Muscle layer of colon (tissue), 2 donors: ENCODE measurements around the gene UGT1A6.

ENCODE experiments used
- H3K27ac ChIP-seq: one replicate; pipeline ENCODE4 v1.7.0; 2013; ENCODE audit warnings: low read depth, mild to moderate bottlenecking, low read length, moderate library complexity
- H3K27me3 ChIP-seq, 2 donors: one replicate each; pipeline ENCODE4 v1.7.0; 2013; ENCODE audit warnings: low read length in 2 of 2, mild to moderate bottlenecking in 2 of 2; ENCODE audit not compliant: insufficient read depth in 2 of 2, control insufficient read depth in 1 of 2
- H3K36me3 ChIP-seq: one replicate; pipeline ENCODE4 v1.7.0; 2013; ENCODE audit warnings: mild to moderate bottlenecking, low read length; ENCODE audit not compliant: insufficient read depth
- H3K4me1 ChIP-seq: one replicate; pipeline ENCODE4 v1.7.0; 2013; ENCODE audit warnings: mild to moderate bottlenecking, low read length; ENCODE audit not compliant: insufficient read depth
- H3K4me3 ChIP-seq, 2 donors: one replicate each; pipeline ENCODE4 v1.7.0; 2013; ENCODE audit warnings: low read length in 2 of 2, low read depth in 1 of 2, mild to moderate bottlenecking in 1 of 2, moderate library complexity in 1 of 2
- H3K9ac ChIP-seq: one replicate; pipeline ENCODE4 v1.7.0; 2013; ENCODE audit warnings: low read length
- H3K9me3 ChIP-seq: one replicate; pipeline ENCODE4 v1.7.0; 2013; ENCODE audit warnings: mild to moderate bottlenecking, low read length
- donor health status: abdominal sarcoma.
- donor health status: Adenocarcinoma of cecum.

The UGT1A6 gene

DNA sequence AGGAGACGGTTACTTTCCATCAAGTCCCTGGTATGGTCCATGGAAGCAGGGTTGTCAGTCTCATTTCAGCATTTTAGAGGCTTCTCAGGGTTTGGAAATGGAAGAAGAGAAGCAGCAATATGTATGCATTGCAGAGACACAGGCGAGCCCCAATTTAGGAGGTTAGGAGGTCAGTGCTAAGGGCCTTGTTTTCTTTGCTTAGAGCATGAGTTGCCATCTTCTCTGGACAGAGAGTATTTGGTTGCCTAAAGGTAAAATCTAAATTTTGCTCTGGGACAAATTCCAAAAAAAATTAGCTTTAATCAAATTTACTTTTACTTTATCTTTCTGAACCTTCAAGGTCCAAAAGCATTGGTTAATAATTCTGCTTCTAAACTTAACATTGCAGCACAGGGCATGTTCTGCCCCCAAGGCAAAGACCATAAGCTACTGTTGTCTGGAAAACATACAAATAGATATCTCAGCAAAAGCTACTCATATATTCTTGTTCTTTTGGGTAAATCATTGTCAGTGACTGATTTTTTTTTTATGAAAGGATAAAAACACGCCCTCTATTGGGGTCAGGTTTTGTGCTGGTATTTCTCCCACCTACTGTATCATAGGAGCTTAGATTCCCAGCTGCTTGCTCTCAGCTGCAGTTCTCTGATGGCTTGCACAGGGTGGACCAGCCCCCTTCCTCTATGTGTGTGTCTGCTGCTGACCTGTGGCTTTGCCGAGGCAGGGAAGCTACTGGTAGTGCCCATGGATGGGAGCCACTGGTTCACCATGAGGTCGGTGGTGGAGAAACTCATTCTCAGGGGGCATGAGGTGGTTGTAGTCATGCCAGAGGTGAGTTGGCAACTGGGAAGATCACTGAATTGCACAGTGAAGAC is 21.2 kb upstream of the UGT1A6 start, which contains the start of gene UGT1A9:
Gene UGT1A9, plus strand, starts transcription at position 609 of the 872 bp plus-strand sequence. Its CDS starts 37 bp downstream, at position 646.
- H3K27ac ChIP-seq: no peak within 1 kb of the TSS

GRCh38 chr2:233672886-233673285 is 19.8 kb upstream of the UGT1A6 start:
- H3K9me3 ChIP-seq: no peaks in the 10 kb centered on the region
- no peak overlapping the region for H3K4me3 ChIP-seq
- no peaks in the 10 kb centered on the region for H3K27me3 ChIP-seq
- H3K36me3 ChIP-seq: no peaks in the 10 kb centered on the region
- no peak overlapping the region for H3K9ac ChIP-seq
- H3K27ac ChIP-seq: no peak overlapping the region
- no peaks in the 10 kb centered on the region for H3K4me1 ChIP-seq

More for the DNA sequence above, 21.2 kb upstream of the UGT1A6 start, which contains the start of gene UGT1A9:
- Histone ChIP-seq H3K9ac (no peak within 1 kb of the TSS), H3K27me3 (no peaks in the 10 kb centered on the region), H3K4me1 (no peaks in the 10 kb centered on the region), H3K36me3 (no peaks in the 10 kb centered on the region), H3K4me3 (no peak within 1 kb of the TSS), H3K9me3 (no peaks in the 10 kb centered on the region)

GRCh38 chr2:233673896-233674295 is 18.8 kb upstream of the UGT1A6 start:
- Histone ChIP-seq H3K4me1 (no peaks in the 10 kb centered on the region), H3K36me3 (no peaks in the 10 kb centered on the region), H3K9ac (no peak overlapping the region), H3K27ac (no peak overlapping the region), H3K4me3 (no peak overlapping the region), H3K9me3 (no peaks in the 10 kb centered on the region), H3K27me3 (no peaks in the 10 kb centered on the region)

- Histone ChIP-seq H3K27ac (no peak overlapping the region), H3K27me3 (no peaks in the 10 kb centered on the region), H3K9me3 (no peaks in the 10 kb centered on the region), H3K9ac (no peak overlapping the region), H3K4me3 (no peak overlapping the region), H3K36me3 (no peaks in the 10 kb centered on the region), H3K4me1 (no peaks in the 10 kb centered on the region)
Measured at GRCh38 chr2:233674314-233674713, 18.4 kb upstream of the UGT1A6 start.

DNA sequence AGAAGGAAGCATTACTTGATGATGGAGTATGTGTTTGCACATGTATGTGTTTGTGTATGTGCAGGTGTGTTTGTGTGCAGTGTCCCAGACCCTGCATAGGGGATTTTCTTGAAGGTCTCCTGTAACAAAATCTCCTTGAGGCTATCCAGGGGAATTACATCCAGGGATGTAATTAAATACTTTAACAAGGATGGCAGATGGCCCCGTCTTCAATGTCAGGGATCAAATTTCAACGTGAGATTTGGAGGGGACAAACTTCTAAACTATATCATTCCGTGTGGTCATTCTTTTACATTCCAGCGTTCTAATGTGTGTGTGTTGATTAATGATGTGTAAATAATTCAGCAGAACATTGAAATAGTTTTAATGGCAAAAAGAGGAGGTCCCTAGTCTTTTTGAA is 17.7 kb upstream of the UGT1A6 start:
- Histone ChIP-seq H3K27me3 (no peaks in the 10 kb centered on the region), H3K4me3 (no peak overlapping the region), H3K9me3 (no peaks in the 10 kb centered on the region), H3K27ac (no peak overlapping the region), H3K4me1 (no peaks in the 10 kb centered on the region), H3K36me3 (no peaks in the 10 kb centered on the region), H3K9ac (no peak overlapping the region)

DNA sequence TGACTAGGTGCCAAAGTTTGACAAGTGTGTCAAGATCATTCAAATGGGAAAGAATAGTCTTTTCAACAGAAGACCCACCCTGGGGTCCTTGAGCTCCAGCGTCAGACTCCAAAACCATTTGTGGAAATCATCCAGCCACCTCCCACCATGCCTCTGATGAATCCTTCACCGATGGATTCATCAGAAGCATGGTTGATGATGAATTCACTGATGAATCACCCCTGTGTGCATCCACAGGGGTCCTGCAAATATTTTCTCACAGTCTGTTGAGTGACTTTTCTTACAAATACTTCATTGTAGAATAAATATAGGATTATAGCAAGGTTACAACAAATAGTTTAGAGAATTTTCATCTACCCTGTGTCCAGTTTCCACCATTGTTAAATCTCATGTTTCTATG is 16.6 kb upstream of the UGT1A6 start:
- no peaks in the 10 kb centered on the region for H3K27me3 ChIP-seq

DNA sequence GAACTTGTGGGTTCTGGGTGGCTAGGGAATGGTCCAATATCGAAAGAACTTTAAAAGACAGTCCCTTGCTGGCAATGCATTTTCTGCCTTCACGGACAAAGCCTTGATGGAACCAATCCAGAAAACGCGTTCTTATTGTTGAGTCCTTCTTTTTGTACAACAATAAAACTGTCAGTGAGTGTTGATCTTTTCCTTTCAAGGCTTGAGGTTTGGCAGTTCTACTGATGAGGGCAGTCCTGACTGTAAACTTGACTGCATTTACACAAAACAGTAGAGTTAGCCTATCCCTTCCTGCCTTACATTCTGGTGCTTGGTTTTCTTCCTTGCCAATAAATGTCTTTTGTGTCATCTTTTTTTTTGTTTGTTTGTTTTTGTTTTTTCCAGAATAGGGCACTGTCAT is 13.5 kb upstream of the UGT1A6 start:
- no peak overlapping the region for H3K9ac ChIP-seq
- no peaks in the 10 kb centered on the region for H3K36me3 ChIP-seq
- no peaks in the 10 kb centered on the region for H3K4me1 ChIP-seq
- no peak overlapping the region for H3K4me3 ChIP-seq
- H3K27ac ChIP-seq: no peak overlapping the region
- no peaks in the 10 kb centered on the region for H3K9me3 ChIP-seq
- no peaks in the 10 kb centered on the region for H3K27me3 ChIP-seq

More for the DNA sequence above, 16.6 kb upstream of the UGT1A6 start:
- Histone ChIP-seq H3K9ac (no peak overlapping the region), H3K9me3 (no peaks in the 10 kb centered on the region), H3K36me3 (no peaks in the 10 kb centered on the region), H3K4me3 (no peak overlapping the region), H3K4me1 (no peaks in the 10 kb centered on the region), H3K27ac (no peak overlapping the region)

DNA sequence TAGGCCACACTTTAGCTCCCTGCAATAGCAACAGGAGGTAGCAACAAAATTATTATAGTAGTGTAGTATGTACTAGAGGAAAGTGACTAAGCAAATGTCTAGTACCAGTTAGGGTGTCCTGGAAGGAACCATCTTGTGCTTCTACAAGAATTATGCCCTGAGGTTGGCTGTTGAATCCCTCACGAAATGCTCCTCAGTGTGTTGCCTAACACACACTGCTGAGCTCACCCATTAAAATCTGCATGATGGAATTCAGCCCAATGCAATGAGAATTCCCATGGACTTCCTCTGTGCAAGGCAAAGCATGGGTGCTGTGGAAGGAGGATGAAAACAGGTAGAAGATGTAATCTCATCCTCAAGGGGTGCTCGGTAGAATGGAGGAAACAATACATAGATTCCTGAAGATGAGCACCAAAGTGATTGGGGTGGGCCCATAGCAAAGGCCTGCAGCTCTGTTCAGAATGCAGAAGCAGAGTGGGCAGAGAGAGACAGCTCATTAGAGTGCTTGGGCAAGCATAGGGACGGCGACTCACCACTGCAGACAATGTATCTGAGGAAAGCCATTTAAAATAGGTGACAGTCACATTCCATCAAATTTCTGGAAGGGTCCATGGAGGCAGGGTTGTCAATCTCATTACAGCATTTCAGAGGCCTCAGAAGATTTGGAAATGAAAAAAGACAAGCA is 12.2 kb upstream of the UGT1A6 start:
- Histone ChIP-seq H3K4me3 (no peak overlapping the region), H3K27ac (no peak overlapping the region), H3K9me3 (no peaks in the 10 kb centered on the region), H3K9ac (no peak overlapping the region), H3K4me1 (no peaks in the 10 kb centered on the region), H3K36me3 (no peaks in the 10 kb centered on the region), H3K27me3 (no peaks in the 10 kb centered on the region)

- Histone ChIP-seq H3K4me1 (no peaks in the 10 kb centered on the region), H3K36me3 (no peaks in the 10 kb centered on the region), H3K27ac (no peak within 1 kb of the TSS), H3K9me3 (no peaks in the 10 kb centered on the region), H3K4me3 (no peak within 1 kb of the TSS), H3K9ac (no peak within 1 kb of the TSS), H3K27me3 (no peaks in the 10 kb centered on the region)
Measured at GRCh38 chr2:233681521-233682099, 11.1 kb upstream of the UGT1A6 start, which contains the start of gene UGT1A7. TSS of gene UGT1A7 (plus strand) at chr2:233681901. CDS start at chr2:233681938, 37 bp downstream.

DNA sequence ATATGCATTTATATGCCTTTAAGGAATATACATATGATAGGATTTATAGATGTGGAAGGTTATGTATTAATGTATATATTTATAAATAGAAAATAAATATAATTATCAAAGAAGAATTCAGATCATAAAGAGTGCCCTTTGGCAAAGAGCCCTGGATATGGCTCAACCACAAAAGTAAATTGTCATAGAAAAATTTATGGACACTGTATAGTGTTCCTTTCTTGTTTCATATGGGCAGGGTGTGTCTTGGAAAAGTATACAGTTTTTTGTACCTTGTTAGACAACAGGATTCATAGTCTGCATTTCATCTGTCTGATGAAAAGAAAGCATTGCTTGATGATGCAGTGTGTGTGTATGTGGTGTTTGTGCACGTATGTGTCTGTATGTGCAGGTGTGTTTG is 8.1 kb upstream of the UGT1A6 start:
- Histone ChIP-seq H3K9me3 (no peaks in the 10 kb centered on the region), H3K36me3 (no peaks in the 10 kb centered on the region), H3K27me3 (no peaks in the 10 kb centered on the region), H3K4me1 (no peaks in the 10 kb centered on the region), H3K9ac (no peak overlapping the region), H3K27ac (no peak overlapping the region), H3K4me3 (no peak overlapping the region)

DNA sequence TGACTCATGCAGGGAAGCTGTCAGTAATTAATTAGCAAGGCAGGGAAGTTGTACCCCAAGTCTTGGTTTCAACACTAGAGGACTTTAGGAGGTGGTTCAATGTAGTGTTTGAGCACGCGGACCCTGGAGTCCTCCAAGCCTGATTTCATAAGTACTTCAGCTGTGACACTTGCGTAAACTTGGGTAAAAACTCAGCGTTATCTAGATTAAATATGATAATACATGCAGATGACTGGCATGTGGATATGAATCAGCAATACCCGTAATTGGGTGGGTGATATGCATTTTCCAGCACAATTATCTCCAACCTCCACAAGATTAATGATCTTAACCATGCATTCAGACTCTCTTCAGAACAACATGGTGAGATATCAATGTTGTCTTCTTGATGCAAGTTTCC is 5.8 kb upstream of the UGT1A6 start:
- H3K9me3 ChIP-seq: no peaks in the 10 kb centered on the region
- H3K27me3 ChIP-seq: no peaks in the 10 kb centered on the region
- H3K36me3 ChIP-seq: no peaks in the 10 kb centered on the region
- H3K9ac ChIP-seq: no peak overlapping the region
- no peak overlapping the region for H3K27ac ChIP-seq
- H3K4me3 ChIP-seq: no peak overlapping the region
- no peaks in the 10 kb centered on the region for H3K4me1 ChIP-seq
